ENCODE data around the gene SOHLH2. TPM values are rescaled to one million over a fixed set of nuclear protein-coding genes. Genes with fewer than 3 reads are reported as not detected.

The SOHLH2 gene
- total RNA-seq, 2 experiments from 2014 or later: not detected

DNA sequence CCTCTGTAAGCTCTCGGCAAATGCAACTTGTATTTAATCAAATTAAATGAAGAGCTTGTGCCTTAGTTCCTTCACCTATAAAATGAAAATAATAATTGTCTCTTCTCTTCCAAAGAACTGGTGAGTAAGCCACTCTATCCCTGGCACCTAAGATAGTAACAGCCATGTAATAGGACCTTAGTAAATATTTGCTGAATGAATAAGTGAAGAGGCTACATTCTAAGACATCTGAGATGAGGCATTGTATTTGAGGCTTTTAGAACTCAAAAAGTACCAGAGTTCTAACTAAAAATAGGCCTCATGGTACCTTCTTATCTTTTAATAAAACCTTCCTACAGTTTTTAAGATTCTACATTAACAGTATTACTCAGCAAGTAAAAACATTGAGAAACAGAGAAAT, 65.9 kb downstream of the SOHLH2 start:
- Histone ChIP-seq H4K20me1 (ENCODE audit: insufficient read depth, low read length) (no peaks in the 10 kb centered on the region), H3K9me3 (ENCODE audit: low read length) (no peaks in the 10 kb centered on the region), H3K9me2 (ENCODE audit: insufficient read depth, low read length) (no peaks in the 10 kb centered on the region), H3K36me3 (ENCODE audit: insufficient read depth, low read length) (no peaks in the 10 kb centered on the region), H3K4me3 (ENCODE audit: low read depth, low read length, poor library complexity, severe bottlenecking) (no peak overlapping the region), H2AFZ (ENCODE audit: low read length) (no peak overlapping the region), H3K27ac (ENCODE audit: low read depth, low read length, poor library complexity, severe bottlenecking) (no peak overlapping the region), H3K4me1 (ENCODE audit: insufficient read depth, low read length, poor library complexity, severe bottlenecking) (no peaks in the 10 kb centered on the region), H3K79me2 (ENCODE audit: insufficient read depth, low read depth, low read length) (no peaks in the 10 kb centered on the region), H3K4me2 (ENCODE audit: low read length) (no peak overlapping the region)
- POLR2A ChIA-PET: interaction anchor here (1.5 kb wide), 1 partner anchor 11 kb away, joined by 4 read pairs; no protein-coding TSS in a partner anchor
- CTCF ChIA-PET (ENCODE audit: unreplicated experiment): no interaction called here
- no TSS peak for BruUV-seq (replicated peaks)
- DNase-seq (ENCODE audit: low spot score): no peak
- intact Hi-C loops (cut with micrococcal nuclease; ENCODE audit: unreplicated experiment): no loop called here
- TF ChIP-seq, protein P1, sequence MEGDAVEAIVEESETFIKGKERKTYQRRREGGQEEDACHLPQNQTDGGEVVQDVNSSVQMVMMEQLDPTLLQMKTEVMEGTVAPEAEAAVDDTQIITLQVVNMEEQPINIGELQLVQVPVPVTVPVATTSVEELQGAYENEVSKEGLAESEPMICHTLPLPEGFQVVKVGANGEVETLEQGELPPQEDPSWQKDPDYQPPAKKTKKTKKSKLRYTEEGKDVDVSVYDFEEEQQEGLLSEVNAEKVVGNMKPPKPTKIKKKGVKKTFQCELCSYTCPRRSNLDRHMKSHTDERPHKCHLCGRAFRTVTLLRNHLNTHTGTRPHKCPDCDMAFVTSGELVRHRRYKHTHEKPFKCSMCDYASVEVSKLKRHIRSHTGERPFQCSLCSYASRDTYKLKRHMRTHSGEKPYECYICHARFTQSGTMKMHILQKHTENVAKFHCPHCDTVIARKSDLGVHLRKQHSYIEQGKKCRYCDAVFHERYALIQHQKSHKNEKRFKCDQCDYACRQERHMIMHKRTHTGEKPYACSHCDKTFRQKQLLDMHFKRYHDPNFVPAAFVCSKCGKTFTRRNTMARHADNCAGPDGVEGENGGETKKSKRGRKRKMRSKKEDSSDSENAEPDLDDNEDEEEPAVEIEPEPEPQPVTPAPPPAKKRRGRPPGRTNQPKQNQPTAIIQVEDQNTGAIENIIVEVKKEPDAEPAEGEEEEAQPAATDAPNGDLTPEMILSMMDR (conservative IDR thresholded peaks at IDR 0.05; ENCODE audit: low read length): no peak
- TF ChIP-seq EZH2phosphoT487 (IDR thresholded peaks at IDR 0.05; ENCODE audit: borderline replicate concordance, low read depth, low read length): no peak

DNA sequence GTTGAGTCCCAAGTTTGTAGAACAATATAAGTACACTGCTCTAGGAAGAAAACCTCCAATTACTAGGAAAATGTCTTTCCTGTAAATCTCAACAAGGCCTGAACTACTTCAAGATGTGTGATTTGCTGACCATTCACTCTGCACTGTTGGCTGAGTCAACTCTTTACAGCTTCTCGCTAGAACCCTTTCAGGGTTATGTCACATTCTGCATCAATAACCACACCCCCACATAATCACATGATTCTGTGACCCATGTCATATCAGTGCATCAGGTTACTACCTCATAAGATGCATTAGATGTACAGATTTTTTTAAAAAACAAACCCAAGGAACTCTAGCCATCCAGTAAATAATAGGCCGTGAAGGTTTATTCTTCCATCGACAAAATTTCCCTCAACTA, 67.0 kb downstream of the SOHLH2 start:
- no peaks in the 10 kb centered on the region for H3K4me1 ChIP-seq (ENCODE audit: insufficient read depth, low read length, poor library complexity, severe bottlenecking)
- no peaks in the 10 kb centered on the region for H3K9me2 ChIP-seq (ENCODE audit: insufficient read depth, low read length)
- no peaks in the 10 kb centered on the region for H4K20me1 ChIP-seq (ENCODE audit: insufficient read depth, low read length)
- H3K36me3 ChIP-seq (ENCODE audit: insufficient read depth, low read length): no peaks in the 10 kb centered on the region
- H2AFZ ChIP-seq (ENCODE audit: low read length): no peak overlapping the region
- TF ChIP-seq EZH2phosphoT487 (IDR thresholded peaks at IDR 0.05; ENCODE audit: borderline replicate concordance, low read depth, low read length): no peak
- TF ChIP-seq, protein P1 (conservative IDR thresholded peaks at IDR 0.05; ENCODE audit: low read length): no peak
- H3K9me3 ChIP-seq (ENCODE audit: low read length): no peaks in the 10 kb centered on the region
- no peak overlapping the region for H3K4me2 ChIP-seq (ENCODE audit: low read length)
- BruUV-seq (replicated peaks): no TSS peak
- intact Hi-C loops (cut with micrococcal nuclease; ENCODE audit: unreplicated experiment): no loop called here
- no peak overlapping the region for H3K4me3 ChIP-seq (ENCODE audit: low read depth, low read length, poor library complexity, severe bottlenecking)
- DNase-seq (ENCODE audit: low spot score): no peak
- H3K27ac ChIP-seq (ENCODE audit: low read depth, low read length, poor library complexity, severe bottlenecking): no peak overlapping the region
- POLR2A ChIA-PET: no interaction called here
- CTCF ChIA-PET (ENCODE audit: unreplicated experiment): no interaction called here
- H3K79me2 ChIP-seq (ENCODE audit: insufficient read depth, low read depth, low read length): no peaks in the 10 kb centered on the region

DNA sequence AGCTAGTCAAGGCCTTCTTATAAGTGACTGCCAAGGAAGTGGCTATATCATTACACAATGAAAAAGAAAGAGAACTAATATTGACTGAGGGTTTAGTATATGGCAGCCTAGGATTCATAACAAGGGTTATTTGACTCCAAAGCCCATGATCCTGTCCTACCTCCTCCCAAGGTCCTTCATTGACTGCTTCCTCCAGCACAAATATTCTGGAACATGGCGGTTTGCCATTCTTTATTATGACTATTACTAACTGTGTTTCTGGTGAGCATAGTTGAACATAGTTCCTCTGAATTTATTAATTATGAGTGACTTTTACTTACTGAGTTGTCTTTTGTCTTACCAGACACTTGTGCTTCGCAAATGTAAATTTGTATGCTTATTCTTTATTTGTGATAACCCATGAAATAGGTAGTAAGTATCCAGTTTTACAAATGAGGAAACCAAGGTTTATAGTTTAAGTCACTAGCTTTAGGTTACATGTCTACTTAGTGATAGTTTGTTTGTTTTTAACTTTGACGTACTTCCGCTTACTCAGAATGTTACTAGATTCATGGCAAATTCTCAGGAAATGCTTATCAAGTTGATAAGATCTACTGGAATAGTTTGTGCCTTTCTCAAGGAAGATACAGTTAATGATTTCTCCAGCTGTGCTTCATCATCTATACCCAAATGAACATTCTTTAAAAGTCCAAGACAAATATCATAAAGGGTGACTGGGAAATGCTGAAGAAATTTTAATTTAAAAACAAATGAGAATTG, 67.7 kb downstream of the SOHLH2 start:
- Histone ChIP-seq H3K4me1 (ENCODE audit: insufficient read depth, low read length, poor library complexity, severe bottlenecking) (no peaks in the 10 kb centered on the region), H3K4me3 (ENCODE audit: low read depth, low read length, poor library complexity, severe bottlenecking) (no peak overlapping the region), H3K4me2 (ENCODE audit: low read length) (no peak overlapping the region), H3K9me3 (ENCODE audit: low read length) (no peaks in the 10 kb centered on the region), H3K9me2 (ENCODE audit: insufficient read depth, low read length) (no peaks in the 10 kb centered on the region), H2AFZ (ENCODE audit: low read length) (no peak overlapping the region), H3K79me2 (ENCODE audit: insufficient read depth, low read depth, low read length) (no peaks in the 10 kb centered on the region), H3K36me3 (ENCODE audit: insufficient read depth, low read length) (no peaks in the 10 kb centered on the region), H3K27ac (ENCODE audit: low read depth, low read length, poor library complexity, severe bottlenecking) (no peak overlapping the region), H4K20me1 (ENCODE audit: insufficient read depth, low read length) (no peaks in the 10 kb centered on the region)
- no TSS peak for BruUV-seq (replicated peaks)
- intact Hi-C loops (cut with micrococcal nuclease; ENCODE audit: unreplicated experiment): no loop called here
- TF ChIP-seq, protein P1 (conservative IDR thresholded peaks at IDR 0.05; ENCODE audit: low read length): no peak
- ChIA-PET POLR2A (no interaction called here), CTCF (ENCODE audit: unreplicated experiment) (no interaction called here)
- no peak for DNase-seq (ENCODE audit: low spot score)
